H1 (cell line): Measurements from ENCODE around the gene CLDN14. TPM values are rescaled to one million over a fixed set of nuclear protein-coding genes. Genes with fewer than 3 reads are reported as not detected.

Experiments used
- CTCF ChIA-PET: fragments of 300-600 bp; sonication (Branson Sonifier 250); formaldehyde crosslinking; loops from one replicate; lab custom pipeline; 2021; ENCODE audit not compliant: partially characterized antibody; lab: Charles Lee
- POLR2A ChIA-PET: fragments of 300-600 bp; sonication (Branson Sonifier 250); formaldehyde crosslinking; loops from one replicate; lab custom pipeline; 2021; ENCODE audit warnings: inconsistent platforms; ENCODE audit not compliant: partially characterized antibody; lab: Charles Lee
- DNase-seq, 2 experiments: peaks; one replicate each; pipeline versions ENCODE4 v3.0.0 to v3.0.0-alpha.2; 2010 to 2022; ENCODE audit warnings: low spot score in 2 of 2, low read depth in 1 of 2, mixed read lengths in 1 of 2
- FAIRE-seq: peaks from 2 replicates; lab custom pipeline; 2011; peaks lifted over from hg19 to GRCh38; lab: Jason Lieb, UNC
- H2AFZ ChIP-seq: 2 replicates; pipeline ENCODE4 v1.8.1; 2012; ENCODE audit warnings: low read length, inconsistent platforms
- H2AK5ac ChIP-seq: 2 replicates; pipeline ENCODE4 v1.6.1; 2013; ENCODE audit warnings: low read depth, low read length
- H2BK120ac ChIP-seq: replicated peaks from 2 replicates; pipeline ENCODE3; 2013; ENCODE audit warnings: low read depth, low read length, inconsistent platforms
- H2BK12ac ChIP-seq: 2 replicates; pipeline ENCODE4 v1.6.1; 2013; ENCODE audit warnings: low read depth, low read length
- H2BK15ac ChIP-seq: 2 replicates; pipeline ENCODE4 v1.6.1; 2013; ENCODE audit warnings: low read length
- H2BK20ac ChIP-seq: 2 replicates; pipeline ENCODE4 v1.6.1; 2013; ENCODE audit warnings: low read length
- H2BK5ac ChIP-seq: 2 replicates; pipeline ENCODE4 v1.6.1; 2013; ENCODE audit warnings: low read depth, low read length
- H3K14ac ChIP-seq: 2 replicates; pipeline ENCODE4 v1.6.1; 2013; ENCODE audit warnings: inconsistent platforms; ENCODE audit not compliant: insufficient read length
- H3K18ac ChIP-seq: 2 replicates; pipeline ENCODE4 v1.6.1; 2013; ENCODE audit warnings: low read length; ENCODE audit errors: extremely low read depth
- H3K23ac ChIP-seq: 2 replicates; pipeline ENCODE4 v1.6.1; 2013; ENCODE audit warnings: inconsistent platforms; ENCODE audit not compliant: insufficient read length
- H3K23me2 ChIP-seq: 2 replicates; pipeline ENCODE4 v1.6.1; 2013; ENCODE audit warnings: low read depth, low read length
- H3K27ac ChIP-seq: 2 replicates; pipeline ENCODE4 v1.6.1; 2011; ENCODE audit warnings: low read depth, low read length, inconsistent platforms
- H3K27me3 ChIP-seq, 4 experiments: replicated peaks in 1 of 4; 1 replicate in 1 of 4; 2 replicates in 3 of 4; pipeline versions ENCODE4 v1.6.1 to v1.8.1; 2011 to 2013; ENCODE audit warnings: low read length in 3 of 4, mild to moderate bottlenecking in 3 of 4, inconsistent platforms in 2 of 4, mixed read lengths in 2 of 4, moderate library complexity in 1 of 4; ENCODE audit not compliant: control insufficient read depth in 3 of 4, insufficient read depth in 3 of 4; ENCODE audit errors: extremely low read depth in 1 of 4
- H3K36me3 ChIP-seq, 4 experiments: 2 replicates each; pipeline versions ENCODE4 v1.6.1 to v1.8.1; 2011 to 2013; ENCODE audit warnings: mild to moderate bottlenecking in 4 of 4, low read length in 3 of 4, moderate library complexity in 2 of 4, control low read depth in 1 of 4, inconsistent platforms in 1 of 4; ENCODE audit not compliant: insufficient read depth in 4 of 4, control insufficient read depth in 2 of 4
- H3K4ac ChIP-seq: replicated peaks from 2 replicates; pipeline ENCODE3; 2013; ENCODE audit warnings: low read length, low read depth, mixed read lengths, inconsistent platforms; ENCODE audit not compliant: insufficient read length
- H3K4me1 ChIP-seq, 4 experiments: replicated peaks in 1 of 4; 1 replicate in 1 of 4; 2 replicates in 3 of 4; pipeline versions ENCODE4 v1.6.1 to v1.8.1; 2011 to 2013; ENCODE audit warnings: low read length in 3 of 4, inconsistent platforms in 2 of 4, mixed read lengths in 1 of 4; ENCODE audit not compliant: insufficient read depth in 4 of 4, control insufficient read depth in 3 of 4
- H3K4me2 ChIP-seq, 2 experiments: 2 replicates each; pipeline versions ENCODE4 v1.6.1 to v1.8.1; 2011 to 2013; ENCODE audit warnings: low read depth in 2 of 2, low read length in 2 of 2, control low read depth in 1 of 2, inconsistent platforms in 1 of 2, mild to moderate bottlenecking in 1 of 2; ENCODE audit not compliant: insufficient read depth in 1 of 2
- H3K4me3 ChIP-seq, 4 experiments: fragments of 200-600, 300-600 bp in 1 of 4; sonication (generic), shearing (Covaris generic), sonication (Bioruptor Twin) in 1 of 4; 2 replicates each; pipeline versions ENCODE4 v1.5.1 to v1.8.1; 2011 to 2016; ENCODE audit warnings: low read length in 4 of 4, low read depth in 3 of 4, control low read depth in 2 of 4, inconsistent platforms in 2 of 4, mild to moderate bottlenecking in 2 of 4, mixed read lengths in 1 of 4, moderate library complexity in 1 of 4; ENCODE audit not compliant: insufficient read depth in 2 of 4; ENCODE audit errors: extremely low read depth in 1 of 4
- H3K56ac ChIP-seq: replicated peaks from 2 replicates; pipeline ENCODE3; 2013; ENCODE audit warnings: low read depth, mild to moderate bottlenecking, mixed read lengths, low read length, inconsistent platforms; ENCODE audit not compliant: insufficient read length
- H3K79me1 ChIP-seq: 2 replicates; pipeline ENCODE4 v1.6.1; 2013; ENCODE audit warnings: low read depth, low read length, control low read depth
- H3K79me2 ChIP-seq, 2 experiments: 2 replicates each; pipeline versions ENCODE4 v1.6.1 to v1.8.1; 2012 to 2013; ENCODE audit warnings: low read length in 2 of 2, mild to moderate bottlenecking in 2 of 2, inconsistent platforms in 1 of 2; ENCODE audit not compliant: insufficient read depth in 2 of 2, control insufficient read depth in 1 of 2
- H3K9ac ChIP-seq, 4 experiments: replicated peaks in 1 of 4; 1 replicate in 1 of 4; 2 replicates in 3 of 4; pipeline versions ENCODE4 v1.6.1 to v1.8.1; 2011 to 2013; ENCODE audit warnings: low read depth in 3 of 4, low read length in 3 of 4, control low read depth in 2 of 4, mild to moderate bottlenecking in 2 of 4, moderate library complexity in 2 of 4, inconsistent platforms in 1 of 4; ENCODE audit errors: extremely low read depth in 1 of 4
- H3K9me3 ChIP-seq, 2 experiments: 2 replicates each; pipeline versions ENCODE4 v1.6.1 to v1.8.1; 2012 to 2013; ENCODE audit warnings: mild to moderate bottlenecking in 2 of 2, moderate library complexity in 2 of 2, control low read depth in 1 of 2, inconsistent platforms in 1 of 2, low read depth in 1 of 2, low read length in 1 of 2, mixed read lengths in 1 of 2; ENCODE audit not compliant: insufficient read depth in 2 of 2
- H4K20me1 ChIP-seq, 2 experiments: replicated peaks in 1 of 2; 2 replicates each; pipeline versions ENCODE3 to v1.8.1; 2011 to 2013; ENCODE audit warnings: inconsistent platforms in 2 of 2, low read length in 2 of 2, mild to moderate bottlenecking in 1 of 2; ENCODE audit not compliant: insufficient read depth in 2 of 2, control insufficient read depth in 1 of 2
- H4K5ac ChIP-seq: 2 replicates; pipeline ENCODE4 v1.6.1; 2013; ENCODE audit warnings: low read length, low read depth, mixed read lengths, inconsistent platforms; ENCODE audit not compliant: insufficient read length
- H4K8ac ChIP-seq: 2 replicates; pipeline ENCODE4 v1.8.0; 2013; ENCODE audit warnings: mild to moderate bottlenecking, moderate library complexity, low read length, inconsistent platforms; ENCODE audit not compliant: insufficient read depth; ENCODE audit errors: extremely low read depth
- H4K91ac ChIP-seq: replicated peaks from 2 replicates; pipeline ENCODE3; 2013; ENCODE audit warnings: low read length, mixed read lengths, inconsistent platforms; ENCODE audit not compliant: insufficient read length
- BRCA1 ChIP-seq: IDR thresholded peaks from 2 replicates; pipeline ENCODE4 v1.6.1; 2012; ENCODE audit warnings: low read depth, low read length, improper control_type of control experiment
- E2F6 ChIP-seq: IDR thresholded peaks from 2 replicates; pipeline ENCODE4 v1.6.1; 2012; ENCODE audit warnings: inconsistent platforms
- JUN ChIP-seq: IDR thresholded peaks from 2 replicates; pipeline ENCODE4 v1.6.1; 2011; ENCODE audit warnings: low read depth, mild to moderate bottlenecking, improper control_type of control experiment, low read length
- SUZ12 ChIP-seq: fragments of 200-600 bp; sonication (generic); IDR thresholded peaks from 2 replicates; pipeline ENCODE4 v1.6.1; 2012; ENCODE audit warnings: mild to moderate bottlenecking, inconsistent platforms, low read length, moderate library complexity, mixed read lengths
- WGBS, 2 experiments: shearing (Covaris generic) in 1 of 2; methylation state at CpG; one replicate each; pipeline versions ENCODE4 v1.1.6 to v1.1.7; 2013 to 2015; ENCODE audit warnings: low lambda C conversion rate in 2 of 2, mixed read lengths in 2 of 2, inconsistent platforms in 1 of 2, low coverage in 1 of 2, missing lambda C conversion rate in 1 of 2; ENCODE audit not compliant: insufficient replicate concordance in 2 of 2, insufficient coverage in 1 of 2, insufficient read length in 1 of 2; ENCODE audit errors: extremely low coverage in 1 of 2, missing lambda C conversion rate in 1 of 2; 5-methylcytosine and 5-hydroxymethylcytosine counted together
- polyA plus RNA-seq, 7 experiments: library from polyadenylated mRNA; depleted of rRNA in 3 of 7; stranded (reverse) in 5 of 7; unstranded in 2 of 7; fragments of >200 nt in 5 of 7; fragments of 200-250 nt in 2 of 7; gene quantifications; 1 replicate in 5 of 7; 2 replicates in 1 of 7; 4 replicates in 1 of 7; pipeline versions ENCODE4 v1.2.1 to v1.2.3, GENCODE V29; 2011 to 2013; ENCODE audit warnings: missing spikeins in 2 of 7, mixed read lengths in 2 of 7
- total RNA-seq: library from RNA; stranded (reverse); fragmentation: NEBNext Ultra II Directional; extraction: Animal tissue kit (Norgen Biotek cat#: 25700); gene quantifications from 2 replicates; pipeline ENCODE4 v1.2.1, GENCODE V29; 2021

Gene CLDN14
- total and polyA plus RNA-seq, 2 of the 8 experiments (the other 6 are each of a cell fraction or from before 2014, with no cell fraction given), result 0.08 TPM; not detected in 1

- no peak overlapping the region for H2BK12ac ChIP-seq
- H2AK5ac ChIP-seq, result no peak overlapping the region
- no peaks in the 10 kb centered on the region for H3K27me3 ChIP-seq
- peaks cover 0 to 3% (median 0%) of the 10 kb centered on the region in 4 experiments; a peak in 2 of 7 replicates for H3K4me1 ChIP-seq
- ChIA-PET POLR2A (no interaction called here), CTCF (interaction anchor here (0.8 kb wide), 1 partner anchor 10 kb away, joined by 3 read pairs; no protein-coding TSS in a partner anchor)
- H4K8ac ChIP-seq, result no peak overlapping the region
- H4K20me1 ChIP-seq, result no peaks in the 10 kb centered on the region
- no peak overlapping the region for H2BK120ac ChIP-seq
- H3K23ac ChIP-seq, result no peak overlapping the region
- no peaks in the 10 kb centered on the region for H3K23me2 ChIP-seq
- no peak overlapping the region for H4K5ac ChIP-seq
- H3K56ac ChIP-seq, result no peak overlapping the region
- H3K18ac ChIP-seq, result no peak overlapping the region
- H2BK20ac ChIP-seq, result no peak overlapping the region
- H3K9me3 ChIP-seq, result no peaks in the 10 kb centered on the region
- no peak overlapping the region for H2AFZ ChIP-seq
- H3K79me2 ChIP-seq, result no peaks in the 10 kb centered on the region
- DNase-seq (no peak), FAIRE-seq (no peak)
- H3K4me3 ChIP-seq, result no peak overlapping the region
- no peak overlapping the region for H3K4me2 ChIP-seq
- no peak overlapping the region for H2BK5ac ChIP-seq
- no peak overlapping the region for H3K9ac ChIP-seq
- H3K79me1 ChIP-seq, result no peaks in the 10 kb centered on the region
- no peak overlapping the region for H3K27ac ChIP-seq
- H3K14ac ChIP-seq, result no peak overlapping the region
- H2BK15ac ChIP-seq, result no peak overlapping the region
- no peak overlapping the region for H3K4ac ChIP-seq
- no peak for TF ChIP-seq E2F6
- no peak for TF ChIP-seq JUN
- no peak for TF ChIP-seq SUZ12
- TF ChIP-seq BRCA1, result no peak
- H3K36me3 ChIP-seq, result no peaks in the 10 kb centered on the region
- 67% methylated on average over 1 of the region's 1 CpG; no CpG with 5 or more reads in 1 of the 2 experiments for WGBS, 2 experiments
- no peak overlapping the region for H4K91ac ChIP-seq
Measured at GRCh38 chr21:36473203-36473602, 6.7 kb downstream of the CLDN14 start.
